ENCODE measurements around the gene SLC6A2.

SLC6A2 gene

GRCh38 chr16:55642611-55643010, 13.2 kb upstream of the SLC6A2 start:
- TF ChIP-seq EZH2phosphoT487 (IDR thresholded peaks at IDR 0.05; ENCODE audit: low read length) (no peak), EZH2 (optimal IDR thresholded peaks at IDR 0.05; ENCODE audit: low read depth, low read length) (no peak)
- TF ChIP-seq, protein P1, sequence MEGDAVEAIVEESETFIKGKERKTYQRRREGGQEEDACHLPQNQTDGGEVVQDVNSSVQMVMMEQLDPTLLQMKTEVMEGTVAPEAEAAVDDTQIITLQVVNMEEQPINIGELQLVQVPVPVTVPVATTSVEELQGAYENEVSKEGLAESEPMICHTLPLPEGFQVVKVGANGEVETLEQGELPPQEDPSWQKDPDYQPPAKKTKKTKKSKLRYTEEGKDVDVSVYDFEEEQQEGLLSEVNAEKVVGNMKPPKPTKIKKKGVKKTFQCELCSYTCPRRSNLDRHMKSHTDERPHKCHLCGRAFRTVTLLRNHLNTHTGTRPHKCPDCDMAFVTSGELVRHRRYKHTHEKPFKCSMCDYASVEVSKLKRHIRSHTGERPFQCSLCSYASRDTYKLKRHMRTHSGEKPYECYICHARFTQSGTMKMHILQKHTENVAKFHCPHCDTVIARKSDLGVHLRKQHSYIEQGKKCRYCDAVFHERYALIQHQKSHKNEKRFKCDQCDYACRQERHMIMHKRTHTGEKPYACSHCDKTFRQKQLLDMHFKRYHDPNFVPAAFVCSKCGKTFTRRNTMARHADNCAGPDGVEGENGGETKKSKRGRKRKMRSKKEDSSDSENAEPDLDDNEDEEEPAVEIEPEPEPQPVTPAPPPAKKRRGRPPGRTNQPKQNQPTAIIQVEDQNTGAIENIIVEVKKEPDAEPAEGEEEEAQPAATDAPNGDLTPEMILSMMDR (IDR thresholded peaks at IDR 0.05; ENCODE audit: low read length): no peak

GRCh38 chr16:55643161-55643970, 12.4 kb upstream of the SLC6A2 start:
- no peaks in the 10 kb centered on the region for H4K20me1 ChIP-seq (ENCODE audit: insufficient read depth, low read length)
- no peak overlapping the region for H3K4me3 ChIP-seq (ENCODE audit: low read length)
- TF ChIP-seq EZH2phosphoT487 (IDR thresholded peaks at IDR 0.05; ENCODE audit: low read length): no peak
- TF ChIP-seq, protein P1 (IDR thresholded peaks at IDR 0.05; ENCODE audit: low read length): no peak
- TF ChIP-seq EZH2 (optimal IDR thresholded peaks at IDR 0.05; ENCODE audit: low read depth, low read length): no peak
- H3K79me2 ChIP-seq (ENCODE audit: low read length): no peaks in the 10 kb centered on the region
- no peak overlapping the region for H2AFZ ChIP-seq (ENCODE audit: low read length)
- no peaks in the 10 kb centered on the region for H3K36me3 ChIP-seq (replicated peaks; ENCODE audit: insufficient read depth, low read length)
- no peaks in the 10 kb centered on the region for H3F3A ChIP-seq (ENCODE audit: insufficient read depth, low read length)
- DNase-seq: no peak
- no peak overlapping the region for H3K4me2 ChIP-seq (ENCODE audit: low read depth, low read length)
- no peaks in the 10 kb centered on the region for H3K4me1 ChIP-seq (ENCODE audit: low read length)
- no peak overlapping the region for H3K27ac ChIP-seq (ENCODE audit: low read length)
- no peaks in the 10 kb centered on the region for H3K27me3 ChIP-seq (replicated peaks; ENCODE audit: insufficient read depth, low read length)
- H3K9me3 ChIP-seq (replicated peaks; ENCODE audit: insufficient read depth, low read length): no peaks in the 10 kb centered on the region
- H3K9me2 ChIP-seq (replicated peaks; ENCODE audit: insufficient read depth, low read length): no peaks in the 10 kb centered on the region
- no peak overlapping the region for H3K9ac ChIP-seq (ENCODE audit: low read length)

More at GRCh38 chr16:55642611-55643010, 13.2 kb upstream of the SLC6A2 start:
- Histone ChIP-seq H3K36me3 (replicated peaks; ENCODE audit: insufficient read depth, low read length) (no peaks in the 10 kb centered on the region), H4K20me1 (ENCODE audit: insufficient read depth, low read length) (no peaks in the 10 kb centered on the region), H3K9me3 (replicated peaks; ENCODE audit: insufficient read depth, low read length) (no peaks in the 10 kb centered on the region), H3K79me2 (ENCODE audit: low read length) (no peaks in the 10 kb centered on the region), H3K9ac (ENCODE audit: low read length) (no peak overlapping the region), H3K4me3 (ENCODE audit: low read length) (no peak overlapping the region), H3K9me2 (replicated peaks; ENCODE audit: insufficient read depth, low read length) (no peaks in the 10 kb centered on the region), H3K27me3 (replicated peaks; ENCODE audit: insufficient read depth, low read length) (no peaks in the 10 kb centered on the region), H2AFZ (ENCODE audit: low read length) (no peak overlapping the region), H3F3A (ENCODE audit: insufficient read depth, low read length) (no peaks in the 10 kb centered on the region), H3K4me2 (ENCODE audit: low read depth, low read length) (no peak overlapping the region), H3K27ac (ENCODE audit: low read length) (no peak overlapping the region), H3K4me1 (ENCODE audit: low read length) (no peaks in the 10 kb centered on the region)
- no peak for DNase-seq

GRCh38 chr16:55645986-55646385, 9.8 kb upstream of the SLC6A2 start:
- Histone ChIP-seq H3K27me3 (replicated peaks; ENCODE audit: insufficient read depth, low read length) (no peaks in the 10 kb centered on the region), H4K20me1 (ENCODE audit: insufficient read depth, low read length) (no peaks in the 10 kb centered on the region), H3K36me3 (replicated peaks; ENCODE audit: insufficient read depth, low read length) (no peaks in the 10 kb centered on the region), H3K9me2 (replicated peaks; ENCODE audit: insufficient read depth, low read length) (no peaks in the 10 kb centered on the region), H3K27ac (ENCODE audit: low read length) (no peak overlapping the region), H3K9ac (ENCODE audit: low read length) (no peak overlapping the region), H3K4me3 (ENCODE audit: low read length) (no peak overlapping the region), H3K9me3 (replicated peaks; ENCODE audit: insufficient read depth, low read length) (no peaks in the 10 kb centered on the region), H3K79me2 (ENCODE audit: low read length) (no peaks in the 10 kb centered on the region), H2AFZ (ENCODE audit: low read length) (no peak overlapping the region), H3F3A (ENCODE audit: insufficient read depth, low read length) (no peaks in the 10 kb centered on the region), H3K4me1 (ENCODE audit: low read length) (no peaks in the 10 kb centered on the region), H3K4me2 (ENCODE audit: low read depth, low read length) (no peak overlapping the region)
- no peak for DNase-seq
- TF ChIP-seq, protein P1 (IDR thresholded peaks at IDR 0.05; ENCODE audit: low read length): no peak
- TF ChIP-seq EZH2phosphoT487 (IDR thresholded peaks at IDR 0.05; ENCODE audit: low read length) (no peak), EZH2 (optimal IDR thresholded peaks at IDR 0.05; ENCODE audit: low read depth, low read length) (no peak)
